SK-N-MC (cell line): ENCODE results near the gene ST6GALNAC3.

Source experiments
- EZH2 ChIP-seq: fragments of 200-600 bp; sonication (generic); IDR thresholded peaks from one replicate; pipeline ENCODE4 v1.6.1; 2017; ENCODE audit warnings: antibody characterized with exemption
- POLR2AphosphoS5 ChIP-seq: IDR thresholded peaks from 2 replicates; pipeline ENCODE4 v1.6.1; 2012; ENCODE audit warnings: mild to moderate bottlenecking, low read depth, low read length, borderline replicate concordance

GRCh38 chr1:76291737-76292136 lies 217.2 kb downstream of the ST6GALNAC3 start:
- no peak for TF ChIP-seq EZH2
- TF ChIP-seq POLR2AphosphoS5: no peak
